Esophagus muscularis mucosa (tissue), 3 donors: ENCODE measurements around the gene IFT88.

Experiments
- POLR2A ChIP-seq: fragments of 450-650 bp; IDR thresholded peaks from one replicate; pipeline ENCODE4 v1.6.1; 2017; ENCODE audit warnings: antibody characterized with exemption, moderate library complexity, mild to moderate bottlenecking, low read depth
- POLR2AphosphoS5 ChIP-seq, 2 donors: sonication (generic); formaldehyde crosslinking; IDR thresholded peaks; one replicate each; pipeline ENCODE4 v1.6.1; 2017; ENCODE audit warnings: antibody characterized with exemption in 2 of 2
- TF ChIP-seq, protein P1 (sequence below), 3 experiments: fragments of 200-600 bp in 2 of 3; fragments of 450-650 bp in 1 of 3; sonication (generic) in 2 of 3; IDR thresholded peaks; one replicate each; pipeline ENCODE4 v1.5.1; 2017 to 2019; ENCODE audit warnings: antibody characterized with exemption in 3 of 3, mild to moderate bottlenecking in 2 of 3, moderate library complexity in 1 of 3

DNA sequence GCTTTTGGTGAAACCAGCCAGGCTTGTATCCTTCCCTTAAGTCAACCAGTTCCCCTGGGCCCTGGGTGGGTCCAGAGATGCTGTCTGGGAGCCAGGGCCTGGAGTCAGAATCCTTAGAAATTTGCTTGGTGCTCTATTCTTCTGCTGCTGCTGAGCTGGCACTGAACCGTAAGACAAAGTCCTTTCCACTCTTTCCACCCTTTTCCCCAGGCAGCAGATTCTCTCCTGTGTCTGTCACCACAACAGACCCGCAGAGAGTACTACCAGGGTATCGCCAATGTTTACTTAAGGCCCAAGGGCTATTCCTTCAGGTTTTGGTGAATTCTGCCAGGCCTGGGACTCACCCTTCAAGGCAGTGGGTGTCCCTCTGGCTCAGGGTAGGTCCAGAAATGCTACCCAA is 12.2 kb downstream of the IFT88 start:
- TF ChIP-seq, protein P1, sequence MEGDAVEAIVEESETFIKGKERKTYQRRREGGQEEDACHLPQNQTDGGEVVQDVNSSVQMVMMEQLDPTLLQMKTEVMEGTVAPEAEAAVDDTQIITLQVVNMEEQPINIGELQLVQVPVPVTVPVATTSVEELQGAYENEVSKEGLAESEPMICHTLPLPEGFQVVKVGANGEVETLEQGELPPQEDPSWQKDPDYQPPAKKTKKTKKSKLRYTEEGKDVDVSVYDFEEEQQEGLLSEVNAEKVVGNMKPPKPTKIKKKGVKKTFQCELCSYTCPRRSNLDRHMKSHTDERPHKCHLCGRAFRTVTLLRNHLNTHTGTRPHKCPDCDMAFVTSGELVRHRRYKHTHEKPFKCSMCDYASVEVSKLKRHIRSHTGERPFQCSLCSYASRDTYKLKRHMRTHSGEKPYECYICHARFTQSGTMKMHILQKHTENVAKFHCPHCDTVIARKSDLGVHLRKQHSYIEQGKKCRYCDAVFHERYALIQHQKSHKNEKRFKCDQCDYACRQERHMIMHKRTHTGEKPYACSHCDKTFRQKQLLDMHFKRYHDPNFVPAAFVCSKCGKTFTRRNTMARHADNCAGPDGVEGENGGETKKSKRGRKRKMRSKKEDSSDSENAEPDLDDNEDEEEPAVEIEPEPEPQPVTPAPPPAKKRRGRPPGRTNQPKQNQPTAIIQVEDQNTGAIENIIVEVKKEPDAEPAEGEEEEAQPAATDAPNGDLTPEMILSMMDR (IDR thresholded peaks at IDR 0.05): no peak
- TF ChIP-seq POLR2A (no peak), POLR2AphosphoS5 (IDR thresholded peaks at IDR 0.05) (no peak)
